SK-N-MC (cell line): Measurements from ENCODE around the gene CHN2.
"Not testable (repeated sequence)": the region's sequence is repeated elsewhere in the genome, so short reads cannot be mapped to it uniquely, and the experiment has no call there.

Source experiments
- DNase-seq: peaks from one replicate; pipeline ENCODE4 v3.0.0-alpha.2; 2011; ENCODE audit warnings: low read depth, low spot score
- H3K27ac ChIP-seq: fragments of 200-600 bp; sonication (generic); 2 replicates; pipeline ENCODE4 v1.5.1; 2016; ENCODE audit warnings: mixed run types
- H3K36me3 ChIP-seq: fragments of 200-600 bp; sonication (generic); 2 replicates; pipeline ENCODE4 v1.6.1; 2017; ENCODE audit warnings: antibody characterized with exemption, low read length, mixed read lengths; ENCODE audit not compliant: insufficient read depth
- H3K4me3 ChIP-seq: fragments of 200-600 bp; sonication (generic); 2 replicates; pipeline ENCODE4 v1.5.1; 2016
- H3K9ac ChIP-seq: fragments of 200-600 bp; sonication (generic); 2 replicates; pipeline ENCODE4 v1.8.0; 2017; ENCODE audit warnings: mixed run types, mixed read lengths; ENCODE audit not compliant: insufficient read length
- H3K9me3 ChIP-seq: fragments of 200-600 bp; sonication (generic); 2 replicates; pipeline ENCODE4 v1.6.1; 2017; ENCODE audit warnings: low read depth, mild to moderate bottlenecking, antibody characterized with exemption, low read length, moderate library complexity, mixed read lengths
- EZH2 ChIP-seq: fragments of 200-600 bp; sonication (generic); IDR thresholded peaks from one replicate; pipeline ENCODE4 v1.6.1; 2017; ENCODE audit warnings: antibody characterized with exemption
- FOXP2 ChIP-seq: optimal IDR thresholded peaks from 2 replicates; pipeline ENCODE3; 2011; ENCODE audit warnings: mild to moderate bottlenecking, moderate library complexity; ENCODE audit not compliant: insufficient read depth; ENCODE audit errors: extremely low read length, control extremely low read depth
- POLR2AphosphoS5 ChIP-seq: IDR thresholded peaks from 2 replicates; pipeline ENCODE4 v1.6.1; 2012; ENCODE audit warnings: mild to moderate bottlenecking, low read depth, low read length, borderline replicate concordance

CHN2 gene

DNA sequence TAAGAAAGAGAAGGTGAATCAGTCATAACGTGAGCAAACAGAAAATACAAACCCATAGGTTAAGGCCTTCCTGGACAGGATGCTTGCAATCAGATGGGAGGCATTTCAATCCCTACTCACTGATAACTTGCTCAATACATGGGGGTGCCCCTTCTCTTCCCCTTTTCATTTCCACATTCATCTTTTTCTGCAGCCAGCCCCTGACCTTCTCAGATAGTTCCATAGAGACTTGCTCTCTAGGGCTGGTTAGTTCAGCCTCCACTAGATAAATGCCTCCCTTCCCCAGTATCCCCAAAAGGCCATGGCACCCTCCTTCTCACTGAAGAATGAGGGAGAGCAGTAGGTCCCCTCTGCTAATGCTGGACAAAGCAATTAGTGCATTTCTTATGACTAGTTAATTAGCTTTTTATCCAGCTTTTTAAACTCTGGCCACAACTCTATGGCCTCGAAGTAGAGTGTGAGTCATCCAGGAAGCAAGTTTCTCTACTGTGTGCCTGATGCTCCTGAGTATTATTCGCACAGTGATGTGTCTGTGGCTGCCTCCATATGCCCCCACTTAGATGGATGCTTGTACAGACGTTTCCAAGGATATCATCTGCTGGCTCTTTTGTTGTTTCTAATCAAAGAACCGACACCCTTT, 12.7 kb downstream of the CHN2 start:
- H3K9ac ChIP-seq: no peak overlapping the region
- H3K9me3 ChIP-seq: no peaks in the 10 kb centered on the region
- TF ChIP-seq FOXP2 (no peak), EZH2 (no peak), POLR2AphosphoS5 (no peak)
- H3K27ac ChIP-seq: no peak overlapping the region
- 0 out of 2 replicates have a peak, but pooled peaks cover 3% of the 10 kb centered on the region for H3K36me3 ChIP-seq
- DNase-seq: no peak
- no peak overlapping the region for H3K4me3 ChIP-seq

DNA sequence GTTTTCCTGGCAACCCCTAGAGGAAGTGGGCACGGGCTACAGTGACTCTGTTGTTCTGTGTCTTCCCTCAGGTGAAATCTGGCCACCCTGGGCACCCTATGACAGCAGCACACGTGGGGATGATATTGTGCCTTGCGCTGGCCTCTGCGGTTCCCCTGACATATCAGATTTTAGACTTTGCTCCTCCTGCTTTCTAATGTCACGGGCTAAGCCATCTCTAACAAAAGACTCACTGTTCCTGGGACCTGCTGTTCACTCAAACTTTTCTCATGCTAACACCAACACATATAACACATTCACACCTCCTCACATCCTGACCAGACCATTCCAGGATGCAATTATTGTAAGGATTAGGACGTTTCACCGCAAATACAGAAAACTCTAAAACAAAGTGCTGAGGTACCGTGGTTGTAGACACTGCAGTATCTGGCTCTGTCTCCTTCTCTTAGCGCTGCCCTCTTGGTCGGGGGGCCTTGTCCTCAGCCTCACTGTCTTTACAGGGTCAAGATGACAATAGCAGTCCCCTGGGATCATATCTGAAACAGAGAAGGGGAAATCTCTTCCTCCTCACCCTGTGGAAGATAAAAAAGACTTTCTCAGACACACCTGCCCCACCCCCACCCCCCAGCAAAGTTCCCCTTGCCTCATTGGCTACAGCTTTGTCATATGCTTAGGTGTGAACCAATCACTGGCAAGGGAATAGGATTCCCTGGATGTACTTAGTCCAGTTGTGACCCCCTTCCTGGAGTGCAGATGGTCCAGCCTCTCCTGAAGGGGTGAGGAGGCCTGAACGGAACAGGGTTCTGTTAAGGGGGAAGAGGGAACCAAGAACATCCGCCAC, 14.1 kb downstream of the CHN2 start:
- DNase-seq: no peak
- 0 out of 2 replicates have a peak, but pooled peaks cover 3% of the 10 kb centered on the region for H3K36me3 ChIP-seq
- no peak for TF ChIP-seq FOXP2
- TF ChIP-seq EZH2: no peak
- TF ChIP-seq POLR2AphosphoS5: no peak
- no peak overlapping the region for H3K9ac ChIP-seq
- no peak overlapping the region for H3K4me3 ChIP-seq
- H3K27ac ChIP-seq: no peak overlapping the region
- no peaks in the 10 kb centered on the region for H3K9me3 ChIP-seq

GRCh38 chr7:29209745-29210144, 15.2 kb downstream of the CHN2 start:
- H3K27ac ChIP-seq: no peak overlapping the region
- no peak for TF ChIP-seq POLR2AphosphoS5
- TF ChIP-seq FOXP2: no peak
- TF ChIP-seq EZH2: no peak
- no peak for DNase-seq
- 0 out of 2 replicates have a peak, but pooled peaks cover 3% of the 10 kb centered on the region for H3K36me3 ChIP-seq
- no peaks in the 10 kb centered on the region for H3K9me3 ChIP-seq
- H3K4me3 ChIP-seq: no peak overlapping the region
- H3K9ac ChIP-seq: no peak overlapping the region

DNA sequence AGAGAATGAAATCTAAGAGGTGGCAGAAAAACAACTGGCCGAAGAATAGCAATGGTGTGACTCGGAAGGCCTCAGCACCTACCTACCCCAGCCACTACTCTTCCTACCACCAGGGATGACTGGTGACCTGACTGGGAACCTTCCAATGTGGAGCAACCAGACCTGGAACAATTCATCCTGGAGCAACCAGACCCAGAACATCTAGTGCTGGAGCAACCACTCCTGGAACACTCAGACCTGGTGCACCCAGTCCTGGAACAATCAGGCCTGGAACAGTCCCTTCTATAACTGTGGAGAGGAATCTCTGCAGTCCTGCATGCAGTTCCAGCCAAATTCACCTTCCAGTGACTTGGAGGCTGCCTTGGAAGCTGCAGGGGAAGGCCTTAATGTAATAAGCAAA, 18.2 kb downstream of the CHN2 start:
- not testable (repeated sequence) for H3K27ac ChIP-seq, DNase-seq, H3K9me3 ChIP-seq, H3K9ac ChIP-seq, H3K36me3 ChIP-seq, H3K4me3 ChIP-seq

GRCh38 chr7:29214056-29214455, 19.5 kb downstream of the CHN2 start:
- no peak for TF ChIP-seq EZH2
- TF ChIP-seq FOXP2: no peak
- no peak for TF ChIP-seq POLR2AphosphoS5
- Histone ChIP-seq H3K4me3 (no peak overlapping the region), H3K36me3 (no peaks in the 10 kb centered on the region), H3K9ac (no peak overlapping the region), H3K27ac (no peak overlapping the region), H3K9me3 (no peaks in the 10 kb centered on the region)
- no peak for DNase-seq

DNA sequence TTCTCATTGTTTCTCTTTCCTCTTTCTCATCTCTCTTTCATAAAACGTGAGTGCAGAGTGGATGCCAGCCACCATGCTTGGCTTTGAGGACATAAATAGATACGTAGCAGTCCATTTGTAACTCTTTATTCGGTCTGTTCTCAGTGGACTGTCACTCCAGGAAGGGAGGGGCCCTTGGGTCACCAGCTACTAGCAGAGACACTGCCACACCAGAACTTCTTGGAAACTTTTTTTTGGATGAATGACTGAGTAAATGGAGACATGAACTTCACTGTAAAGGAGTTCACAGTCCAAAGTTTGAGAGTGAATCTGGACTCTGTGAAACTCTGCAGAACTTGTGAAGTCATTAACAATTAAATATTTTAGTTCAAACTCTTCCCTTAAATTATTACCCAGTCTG, 20.2 kb downstream of the CHN2 start:
- no peak overlapping the region for H3K9ac ChIP-seq
- TF ChIP-seq EZH2 (no peak), POLR2AphosphoS5 (no peak), FOXP2 (no peak)
- H3K4me3 ChIP-seq: no peak overlapping the region
- no peak overlapping the region for H3K27ac ChIP-seq
- no peak for DNase-seq
- no peaks in the 10 kb centered on the region for H3K9me3 ChIP-seq
- no peaks in the 10 kb centered on the region for H3K36me3 ChIP-seq

DNA sequence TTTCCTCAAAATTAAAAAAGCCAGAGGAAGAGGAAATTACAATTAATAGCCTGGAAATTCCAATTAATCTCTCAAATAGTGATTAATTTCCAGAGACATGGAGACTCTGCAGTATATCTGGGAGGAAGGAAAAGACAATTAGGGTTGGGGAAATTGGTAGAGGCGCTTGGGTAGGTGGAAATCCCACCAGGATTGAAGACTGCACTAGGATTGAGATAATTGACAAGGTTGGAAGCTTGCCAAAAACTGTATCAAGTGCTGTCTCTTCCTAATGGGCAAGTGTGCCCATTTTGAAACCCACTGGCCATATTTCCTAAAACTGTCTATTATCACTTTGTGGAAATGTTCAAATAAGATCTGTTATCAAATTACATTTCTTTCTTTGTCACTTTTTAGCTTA, 21.6 kb downstream of the CHN2 start:
- Histone ChIP-seq H3K36me3 (no peaks in the 10 kb centered on the region), H3K9ac (no peak overlapping the region), H3K4me3 (no peak overlapping the region), H3K9me3 (no peaks in the 10 kb centered on the region; the same call in 1 of the 2 replicates), H3K27ac (no peak overlapping the region)
- TF ChIP-seq FOXP2 (no peak), EZH2 (no peak)
- DNase-seq: no peak

DNA sequence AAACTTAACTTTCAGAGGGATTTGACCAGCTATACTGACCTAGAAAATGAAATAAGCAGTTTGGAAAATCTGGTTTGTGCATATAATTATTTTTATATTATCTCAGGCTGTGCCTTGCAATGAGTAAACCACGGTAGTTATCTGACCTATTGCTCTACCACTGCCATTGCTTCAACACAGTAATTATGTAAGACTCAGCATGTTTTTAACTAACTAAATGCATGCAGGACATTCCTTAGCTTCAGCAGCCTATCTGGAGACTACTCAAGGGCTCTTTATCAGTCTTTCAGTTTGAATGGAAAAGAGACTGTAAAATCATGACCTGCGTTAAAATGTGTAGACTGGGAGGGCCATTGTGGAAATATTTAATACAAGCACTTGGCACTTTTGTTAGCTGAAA, 22.5 kb downstream of the CHN2 start:
- no peak for DNase-seq
- Histone ChIP-seq H3K9me3 (no peaks in the 10 kb centered on the region; the same call in none of the 2 replicates), H3K9ac (no peak overlapping the region), H3K4me3 (no peak overlapping the region), H3K27ac (no peak overlapping the region), H3K36me3 (peaks cover 4% of the 10 kb centered on the region; the same call in 1 of the 2 replicates)
- TF ChIP-seq EZH2 (no peak), POLR2AphosphoS5 (no peak), FOXP2 (no peak)
